Glutamatergic neuron (in vitro differentiated cells): ENCODE measurements around the gene A4GALT. TPM values are rescaled to one million over a fixed set of nuclear protein-coding genes. Genes with fewer than 3 reads are reported as not detected.
"Not testable (repeated sequence)": the region's sequence is repeated elsewhere in the genome, so short reads cannot be mapped to it uniquely, and the experiment has no call there.

ENCODE experiments used
- DNase-seq: peaks from one replicate; pipeline ENCODE4 v3.0.0; 2022
- H3K27ac Mint-ChIP-seq: one replicate; pipeline ENCODE4 v1.8.0; 2020; ENCODE audit warnings: mild to moderate bottlenecking, mixed read lengths, inconsistent platforms; ENCODE audit not compliant: unreplicated experiment
- H3K27me3 Mint-ChIP-seq: one replicate; pipeline ENCODE4 v1.8.0; 2020; ENCODE audit warnings: mild to moderate bottlenecking, moderate library complexity, mixed read lengths, inconsistent platforms; ENCODE audit not compliant: unreplicated experiment
- H3K36me3 Mint-ChIP-seq: one replicate; pipeline ENCODE4 v1.8.0; 2020; ENCODE audit warnings: mild to moderate bottlenecking, mixed read lengths, inconsistent platforms; ENCODE audit not compliant: unreplicated experiment
- H3K4me1 Mint-ChIP-seq: one replicate; pipeline ENCODE4 v1.8.0; 2020; ENCODE audit warnings: mild to moderate bottlenecking, low read depth, mixed read lengths, inconsistent platforms; ENCODE audit not compliant: unreplicated experiment
- H3K4me3 Mint-ChIP-seq: one replicate; pipeline ENCODE4 v1.8.0; 2020; ENCODE audit warnings: mild to moderate bottlenecking, mixed read lengths, inconsistent platforms; ENCODE audit not compliant: unreplicated experiment
- H3K9me3 Mint-ChIP-seq: one replicate; pipeline ENCODE4 v1.8.0; 2020; ENCODE audit warnings: mild to moderate bottlenecking, moderate library complexity, mixed read lengths, inconsistent platforms; ENCODE audit not compliant: unreplicated experiment
- CTCF ChIP-seq: fragments of 200-600 bp; sonication (generic); IDR thresholded peaks from one replicate; pipeline ENCODE4 v1.5.0; 2021; ENCODE audit not compliant: partially characterized antibody, unreplicated experiment
- total RNA-seq: library from RNA; stranded (reverse); fragmentation: NEBNext Ultra II Directional; extraction: Animal tissue kit (Norgen Biotek cat#: 25700); gene quantifications from one replicate; pipeline ENCODE4 v1.2.1, GENCODE V29; 2021; ENCODE audit not compliant: unreplicated experiment

Gene A4GALT
- total RNA-seq, 1 donor from 2014 or later = 61.4 TPM

- peaks cover 2% of the 10 kb centered on the region for H3K27me3 Mint-ChIP-seq
- no peak overlapping the region for H3K27ac Mint-ChIP-seq
- DNase-seq = no peak
- H3K9me3 Mint-ChIP-seq = peaks cover 12% of the 10 kb centered on the region
- peaks cover 5% of the 10 kb centered on the region for H3K4me1 Mint-ChIP-seq
- peaks cover 24% of the 10 kb centered on the region for H3K36me3 Mint-ChIP-seq
- TF ChIP-seq CTCF = no peak
- no peak overlapping the region for H3K4me3 Mint-ChIP-seq
Measured at GRCh38 chr22:42676059-42676607, 44.5 kb downstream of the A4GALT start.

GRCh38 chr22:42673898-42674401 lies 46.7 kb downstream of the A4GALT start:
- no peak for DNase-seq
- Mint-ChIP-seq H3K36me3 (peaks cover 6% of the 10 kb centered on the region), H3K4me3 (no peak overlapping the region), H3K4me1 (peaks cover 5% of the 10 kb centered on the region), H3K27me3 (peaks cover 3% of the 10 kb centered on the region), H3K9me3 (peaks cover 9% of the 10 kb centered on the region), H3K27ac (no peak overlapping the region)
- no peak for TF ChIP-seq CTCF

- not testable (repeated sequence) for H3K9me3 Mint-ChIP-seq, H3K36me3 Mint-ChIP-seq, H3K27ac Mint-ChIP-seq, H3K27me3 Mint-ChIP-seq, DNase-seq, H3K4me1 Mint-ChIP-seq, H3K4me3 Mint-ChIP-seq
Measured at GRCh38 chr22:42673071-42673470, 47.6 kb downstream of the A4GALT start.

- no peak overlapping the region for H3K4me3 Mint-ChIP-seq
- no peak overlapping the region for H3K27ac Mint-ChIP-seq
- H3K27me3 Mint-ChIP-seq = peaks cover 3% of the 10 kb centered on the region
- H3K4me1 Mint-ChIP-seq = peaks cover 5% of the 10 kb centered on the region
- H3K9me3 Mint-ChIP-seq = no peaks in the 10 kb centered on the region
- TF ChIP-seq CTCF = no peak
- no peaks in the 10 kb centered on the region for H3K36me3 Mint-ChIP-seq
- DNase-seq = no peak
Measured at GRCh38 chr22:42670921-42671709, 49.6 kb downstream of the A4GALT start.

- H3K4me1 Mint-ChIP-seq = peaks cover 3% of the 10 kb centered on the region
- H3K27ac Mint-ChIP-seq = no peak overlapping the region
- peaks cover 5% of the 10 kb centered on the region for H3K27me3 Mint-ChIP-seq
- no peak for DNase-seq
- no peak for TF ChIP-seq CTCF
- H3K36me3 Mint-ChIP-seq = no peaks in the 10 kb centered on the region
- H3K9me3 Mint-ChIP-seq = no peaks in the 10 kb centered on the region
- no peak overlapping the region for H3K4me3 Mint-ChIP-seq
Measured at GRCh38 chr22:42670046-42670445, 50.6 kb downstream of the A4GALT start.

GRCh38 chr22:42666393-42666792 lies 54.3 kb downstream of the A4GALT start:
- H3K9me3 Mint-ChIP-seq, H3K36me3 Mint-ChIP-seq, DNase-seq, H3K4me1 Mint-ChIP-seq, H3K27ac Mint-ChIP-seq, H3K27me3 Mint-ChIP-seq, H3K4me3 Mint-ChIP-seq: not testable (repeated sequence)
